Gastroesophageal sphincter (tissue), 3 donors: ENCODE data around the gene SH3PXD2A.

Experiments
- CTCF ChIP-seq, 4 experiments: fragments of 200-600 bp in 2 of 4; fragments of 450-650 bp in 2 of 4; sonication (generic) in 1 of 4; IDR thresholded peaks; one replicate each; pipeline ENCODE4 v1.5.1; 2017 to 2019; ENCODE audit warnings: antibody characterized with exemption in 4 of 4, mild to moderate bottlenecking in 2 of 4, moderate library complexity in 2 of 4
- POLR2A ChIP-seq, 2 donors: fragments of 450-650 bp; IDR thresholded peaks; one replicate each; pipeline ENCODE4 v1.6.1; 2017; ENCODE audit warnings: antibody characterized with exemption in 2 of 2, mild to moderate bottlenecking in 2 of 2, moderate library complexity in 1 of 2

GRCh38 chr10:103829838-103830465, 25.4 kb downstream of the SH3PXD2A start:
- TF ChIP-seq POLR2A (IDR thresholded peaks at IDR 0.05) (no peak), CTCF (IDR thresholded peaks at IDR 0.05) (no peak)
